Measurements from ENCODE around the gene CAB39L.
A peak's percentile ranks its signal among the peaks of the same experiment; 100 is the strongest.

The CAB39L gene

GRCh38 chr13:49399801-49400472, 43.9 kb downstream of the CAB39L start:
- H3K4me3 ChIP-seq (ENCODE audit: control insufficient read depth, low read depth, low read length) = no peak overlapping the region
- no peak for DNase-seq (ENCODE audit: low read depth)
- TF ChIP-seq CTCF (conservative IDR thresholded peaks at IDR 0.05; ENCODE audit: control insufficient read depth, insufficient read depth, low read depth, low read length) = no peak

GRCh38 chr13:49395878-49396380, 47.9 kb downstream of the CAB39L start:
- H3K4me3 ChIP-seq (ENCODE audit: control insufficient read depth, low read depth, low read length) = no peak overlapping the region
- no peak for TF ChIP-seq CTCF (conservative IDR thresholded peaks at IDR 0.05; ENCODE audit: control insufficient read depth, insufficient read depth, low read depth, low read length)
- no peak for DNase-seq (ENCODE audit: low read depth)

- DNase-seq (ENCODE audit: low read depth) = peak; percentile 42
- H3K4me3 ChIP-seq (ENCODE audit: control insufficient read depth, low read depth, low read length) = no peak overlapping the region
- no peak for TF ChIP-seq CTCF (conservative IDR thresholded peaks at IDR 0.05; ENCODE audit: control insufficient read depth, insufficient read depth, low read depth, low read length)
Measured at GRCh38 chr13:49395451-49395865, 48.4 kb downstream of the CAB39L start.

GRCh38 chr13:49388091-49388635, 55.7 kb downstream of the CAB39L start:
- TF ChIP-seq CTCF (conservative IDR thresholded peaks at IDR 0.05; ENCODE audit: control insufficient read depth, insufficient read depth, low read depth, low read length) = no peak
- no peak for DNase-seq (ENCODE audit: low read depth)
- no peak overlapping the region for H3K4me3 ChIP-seq (ENCODE audit: control insufficient read depth, low read depth, low read length)

GRCh38 chr13:49386664-49387063, 57.2 kb downstream of the CAB39L start:
- no peak overlapping the region for H3K4me3 ChIP-seq (ENCODE audit: control insufficient read depth, low read depth, low read length)
- no peak for DNase-seq (ENCODE audit: low read depth)
- no peak for TF ChIP-seq CTCF (conservative IDR thresholded peaks at IDR 0.05; ENCODE audit: control insufficient read depth, insufficient read depth, low read depth, low read length)

GRCh38 chr13:49376121-49376520, 67.7 kb downstream of the CAB39L start:
- H3K4me3 ChIP-seq (ENCODE audit: control insufficient read depth, low read depth, low read length) = no peak overlapping the region
- TF ChIP-seq CTCF (conservative IDR thresholded peaks at IDR 0.05; ENCODE audit: control insufficient read depth, insufficient read depth, low read depth, low read length) = no peak
- no peak for DNase-seq (ENCODE audit: low read depth)

All from fibroblast of mammary gland (primary cell).